Stimulated activated naive CD8-positive, alpha-beta T cell treated with anti-CD3 and anti-CD28 coated beads, Interleukin-15, Interleukin-2, amounts not matched to agents 100 ng/mL and 50 ng/mL, for 24 hours (primary cell): ENCODE results near the gene ZFHX2.
A peak's percentile ranks its signal among the peaks of the same experiment; 100 is the strongest.

Experiments
- H3K27ac Mint-ChIP-seq: one replicate; pipeline ENCODE4 v1.8.0; 2021; ENCODE audit warnings: mild to moderate bottlenecking, mixed read lengths
- H3K27me3 Mint-ChIP-seq: one replicate; pipeline ENCODE4 v1.8.0; 2021; ENCODE audit warnings: mixed read lengths
- H3K36me3 Mint-ChIP-seq: one replicate; pipeline ENCODE4 v1.8.0; 2021; ENCODE audit warnings: low read depth, mixed read lengths
- H3K4me1 Mint-ChIP-seq: one replicate; pipeline ENCODE4 v1.8.0; 2021; ENCODE audit warnings: low read depth, mixed read lengths
- H3K4me3 Mint-ChIP-seq: one replicate; pipeline ENCODE4 v1.8.0; 2021; ENCODE audit warnings: mild to moderate bottlenecking, mixed read lengths
- H3K9me3 Mint-ChIP-seq: one replicate; pipeline ENCODE4 v1.8.0; 2021; ENCODE audit warnings: mixed read lengths

ZFHX2 gene

DNA sequence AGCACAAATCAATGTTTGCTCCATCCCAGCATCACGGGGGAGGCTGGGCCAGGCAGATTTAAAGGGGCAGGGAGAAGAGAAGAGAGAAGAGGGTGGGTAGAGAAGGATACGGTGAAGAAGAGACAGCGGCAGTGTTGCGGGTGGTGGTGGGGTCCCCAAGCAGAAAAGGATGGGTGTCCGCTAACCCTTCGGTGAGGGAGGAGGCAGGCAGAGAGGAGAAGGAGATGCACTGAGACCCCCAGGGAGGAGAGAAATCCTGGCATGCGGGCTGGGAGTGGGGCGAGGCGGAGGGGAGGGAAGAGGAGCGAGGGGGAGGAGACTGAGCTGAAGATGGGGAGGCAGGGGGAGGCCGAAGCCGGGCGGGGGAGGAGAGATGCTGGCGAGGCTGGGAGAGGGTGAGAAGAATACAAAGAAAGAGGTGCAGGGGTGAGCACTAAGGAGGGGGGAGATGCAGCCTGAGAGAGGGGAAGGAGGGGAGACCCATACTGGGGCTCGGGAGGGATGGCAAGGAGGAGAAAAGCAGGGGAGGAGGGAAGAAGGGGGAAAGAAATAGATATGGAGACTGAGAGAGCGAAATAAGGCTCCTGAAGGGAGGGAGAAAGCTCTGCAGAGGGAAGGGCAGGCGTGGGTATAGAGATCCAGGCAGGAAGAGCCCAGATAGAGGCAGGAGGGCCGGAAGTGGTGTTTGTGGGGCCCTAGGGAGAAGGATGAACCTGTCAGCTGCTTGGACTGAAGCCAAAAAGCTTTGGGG, 27.2 kb upstream of the ZFHX2 start, which contains the start of gene JPH4:
Gene JPH4, minus strand, starts transcription at position 231 of the 751 bp plus-strand sequence. CDS start 1,337 bp downstream, outside the sequence.
- Mint-ChIP-seq H3K36me3 (no peaks in the 10 kb centered on the region), H3K9me3 (no peaks in the 10 kb centered on the region), H3K27me3 (peaks cover 48% of the 10 kb centered on the region), H3K27ac (no peak within 1 kb of the TSS), H3K4me3 (no peak within 1 kb of the TSS), H3K4me1 (peaks cover 14% of the 10 kb centered on the region)

DNA sequence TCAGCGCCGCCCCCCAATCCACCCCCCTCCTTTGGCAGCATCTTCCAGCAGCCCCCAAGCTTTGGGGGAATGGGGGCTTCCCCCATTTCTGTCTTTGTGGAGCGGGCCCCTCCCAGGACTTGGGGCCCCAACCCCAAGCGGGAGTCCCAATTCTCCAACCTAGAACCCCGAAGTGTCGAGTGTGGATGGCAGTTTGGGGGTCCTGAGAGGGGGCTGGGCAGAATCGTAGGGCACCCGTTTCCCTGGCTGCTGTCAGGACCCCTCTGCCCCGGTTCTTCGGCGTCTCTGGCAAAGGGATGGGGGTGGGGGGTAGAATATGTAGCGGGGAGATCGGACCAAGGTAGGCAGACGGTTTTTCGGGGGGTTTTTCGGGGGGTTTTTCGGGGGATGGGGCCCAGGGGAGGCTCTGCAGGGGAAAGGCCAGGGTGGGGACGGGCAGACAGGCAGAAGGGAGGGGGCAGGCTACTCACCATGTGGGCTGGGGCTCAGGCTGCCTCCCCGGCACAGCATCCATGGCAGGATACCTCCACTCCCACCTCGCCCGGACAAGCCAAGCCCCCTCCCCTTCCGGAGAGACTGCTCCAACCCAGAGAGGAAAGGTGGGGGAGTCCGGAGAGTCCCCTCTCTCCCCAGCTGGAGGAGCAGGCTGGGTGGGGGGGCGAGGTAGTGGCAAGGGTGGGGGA, 26.3 kb upstream of the ZFHX2 start:
- Mint-ChIP-seq H3K4me3 (no peak overlapping the region), H3K27ac (no peak overlapping the region), H3K27me3 (peaks cover 47% of the 10 kb centered on the region), H3K36me3 (no peaks in the 10 kb centered on the region), H3K9me3 (no peaks in the 10 kb centered on the region), H3K4me1 (peaks cover 14% of the 10 kb centered on the region)

DNA sequence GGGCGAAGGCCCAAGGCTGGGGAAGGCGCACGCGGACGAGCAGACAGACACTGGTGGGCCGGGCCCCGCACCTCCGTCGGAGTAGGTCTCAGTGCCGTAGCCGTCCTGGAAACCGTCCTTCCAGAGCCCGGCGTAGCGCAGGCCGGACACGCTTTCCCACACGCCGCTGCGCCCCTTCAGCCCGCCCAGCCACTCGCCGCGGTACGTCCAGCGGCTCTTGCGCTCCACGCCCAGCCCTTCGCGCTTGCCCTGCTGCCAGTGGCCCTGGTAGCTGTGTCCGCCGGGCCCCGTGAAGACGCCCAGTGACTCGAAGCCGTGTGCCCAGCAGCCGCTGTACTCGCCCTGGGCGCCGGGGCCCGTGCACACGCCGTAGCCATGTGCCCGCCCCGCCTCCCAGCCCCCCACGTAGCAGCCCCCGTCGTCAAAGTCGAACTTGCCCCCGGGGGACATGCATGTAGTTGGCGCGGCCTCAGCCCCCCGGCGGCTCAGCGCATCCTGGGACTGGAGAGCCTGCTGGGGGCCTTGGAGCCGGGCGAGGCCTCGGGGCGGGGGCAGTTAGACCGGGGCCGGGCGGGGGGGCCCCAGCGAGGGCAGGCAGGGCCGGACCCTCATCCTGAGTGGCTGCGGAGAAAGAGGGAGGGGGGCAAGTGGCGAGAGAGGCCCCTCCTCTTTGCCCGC, 25.6 kb upstream of the ZFHX2 start:
- H3K4me1 Mint-ChIP-seq, result peaks cover 14% of the 10 kb centered on the region
- H3K4me3 Mint-ChIP-seq, result peak overlapping the region; percentile 55
- H3K27me3 Mint-ChIP-seq, result peaks cover 49% of the 10 kb centered on the region
- no peaks in the 10 kb centered on the region for H3K36me3 Mint-ChIP-seq
- H3K27ac Mint-ChIP-seq, result no peak overlapping the region
- H3K9me3 Mint-ChIP-seq, result no peaks in the 10 kb centered on the region

DNA sequence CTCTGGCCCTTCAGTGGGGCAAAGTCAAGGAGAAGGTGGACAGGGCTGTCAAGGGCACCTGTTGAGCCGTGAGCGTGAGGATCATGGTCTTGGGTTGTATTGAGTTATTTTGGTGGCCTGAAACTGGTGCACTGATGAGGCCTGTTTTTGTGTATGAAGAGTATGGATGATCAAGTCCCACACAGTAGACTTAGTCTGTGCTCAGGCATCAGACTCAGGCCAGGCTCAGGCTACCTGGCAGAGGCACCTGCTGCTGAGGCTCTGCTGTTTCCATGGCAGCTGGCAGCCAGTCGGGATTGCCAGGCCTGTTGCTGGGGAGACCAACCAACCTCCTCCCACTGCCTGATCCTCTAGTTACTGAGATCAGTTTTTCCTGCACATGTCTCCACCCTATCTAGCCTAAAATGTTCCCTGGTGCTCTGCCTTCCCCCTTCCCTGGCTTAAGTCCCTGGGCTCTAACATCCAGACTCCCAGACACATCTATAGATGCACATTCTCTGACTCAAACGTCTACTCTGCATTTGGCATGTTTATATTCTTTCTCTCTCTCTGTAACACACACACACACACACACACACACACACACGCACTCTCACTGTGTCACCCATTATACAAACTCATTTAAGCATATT, 21.9 kb upstream of the ZFHX2 start:
- Mint-ChIP-seq H3K27ac (no peak overlapping the region), H3K36me3 (no peaks in the 10 kb centered on the region), H3K9me3 (no peaks in the 10 kb centered on the region), H3K27me3 (peaks cover 35% of the 10 kb centered on the region), H3K4me3 (no peak overlapping the region), H3K4me1 (peaks cover 15% of the 10 kb centered on the region)

DNA sequence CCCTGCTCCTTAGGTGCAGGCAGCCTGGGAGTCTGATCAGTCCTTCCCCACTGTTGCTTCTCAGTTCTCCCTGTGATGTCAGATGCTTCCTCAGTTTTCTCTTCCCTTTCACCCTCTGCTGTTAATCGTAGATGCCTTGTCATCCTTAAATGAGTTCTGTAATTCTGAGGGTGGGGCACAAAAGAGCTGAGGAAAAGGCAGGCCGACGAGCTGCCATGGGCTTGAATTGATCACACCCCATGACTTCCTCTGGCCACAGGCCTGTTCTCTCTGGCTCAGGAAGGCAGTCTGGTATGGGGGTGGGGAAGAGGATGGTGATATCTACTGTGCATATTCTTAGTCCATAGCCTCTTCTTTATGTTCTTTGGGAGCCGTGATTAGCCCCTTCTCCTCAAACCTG, 21.3 kb upstream of the ZFHX2 start:
- Mint-ChIP-seq H3K4me1 (peaks cover 20% of the 10 kb centered on the region), H3K9me3 (no peaks in the 10 kb centered on the region), H3K4me3 (no peak overlapping the region), H3K27ac (no peak overlapping the region), H3K36me3 (no peaks in the 10 kb centered on the region), H3K27me3 (peaks cover 32% of the 10 kb centered on the region)

DNA sequence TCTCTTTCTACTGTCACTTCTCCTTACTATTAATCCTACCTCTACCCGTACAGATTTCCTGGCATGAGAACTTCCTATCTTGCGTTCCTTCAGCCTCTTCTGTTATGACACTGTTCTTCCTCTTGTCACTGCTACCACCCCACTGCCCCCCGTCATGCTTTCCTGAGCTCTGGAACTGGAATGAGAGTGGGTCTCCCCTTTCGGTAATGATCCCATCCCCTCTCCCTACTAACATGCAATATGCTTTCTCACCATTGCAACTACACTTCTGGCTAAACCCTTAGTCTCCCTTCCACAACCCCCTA, 20.9 kb upstream of the ZFHX2 start:
- Mint-ChIP-seq H3K27ac (no peak overlapping the region), H3K4me1 (peaks cover 23% of the 10 kb centered on the region), H3K36me3 (peaks cover 2% of the 10 kb centered on the region), H3K9me3 (no peaks in the 10 kb centered on the region), H3K27me3 (peaks cover 32% of the 10 kb centered on the region), H3K4me3 (no peak overlapping the region)

DNA sequence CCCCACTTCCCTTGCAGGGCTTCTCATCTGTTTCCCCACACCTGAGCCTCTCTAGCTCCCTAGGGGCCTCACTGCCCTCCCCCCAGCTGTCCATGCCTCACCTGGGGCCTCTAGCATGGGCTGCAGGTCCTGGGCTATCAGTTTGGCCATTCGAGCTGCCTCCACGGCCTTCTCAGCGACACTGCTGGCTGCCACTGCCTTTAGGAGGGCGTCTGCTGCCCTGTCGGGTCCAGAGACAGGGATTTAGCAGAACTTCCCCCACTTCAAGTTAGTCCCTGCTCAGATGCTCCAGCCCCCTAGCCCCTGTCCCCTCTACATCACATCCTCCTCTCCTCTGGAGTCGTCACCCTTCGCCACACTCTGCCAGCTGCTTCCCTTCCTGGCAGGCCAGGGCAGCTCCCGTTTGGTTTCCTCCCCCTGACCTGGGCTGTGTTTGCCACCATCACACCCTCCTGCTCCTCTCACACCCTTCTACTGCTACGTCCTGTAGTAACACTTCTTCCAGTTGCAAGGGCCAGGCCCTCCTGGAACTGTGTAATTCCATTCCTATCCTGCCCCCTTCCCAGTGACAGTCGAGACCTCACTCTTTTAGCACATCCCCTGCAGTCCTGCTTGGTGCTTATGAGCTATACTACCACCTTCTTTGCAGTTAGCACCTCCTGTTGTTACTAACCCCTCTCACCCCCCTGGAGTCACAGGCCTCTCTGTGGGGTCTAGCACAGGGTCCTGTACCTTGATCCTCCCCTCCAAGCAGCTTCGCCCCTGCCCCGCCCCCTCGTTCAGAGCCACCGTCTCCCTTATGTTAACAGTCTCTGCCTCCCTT, 20.3 kb upstream of the ZFHX2 start:
- H3K36me3 Mint-ChIP-seq, result peaks cover 4% of the 10 kb centered on the region
- no peak overlapping the region for H3K4me3 Mint-ChIP-seq
- H3K4me1 Mint-ChIP-seq, result peaks cover 25% of the 10 kb centered on the region
- H3K27ac Mint-ChIP-seq, result no peak overlapping the region
- H3K9me3 Mint-ChIP-seq, result no peaks in the 10 kb centered on the region
- peaks cover 31% of the 10 kb centered on the region for H3K27me3 Mint-ChIP-seq

DNA sequence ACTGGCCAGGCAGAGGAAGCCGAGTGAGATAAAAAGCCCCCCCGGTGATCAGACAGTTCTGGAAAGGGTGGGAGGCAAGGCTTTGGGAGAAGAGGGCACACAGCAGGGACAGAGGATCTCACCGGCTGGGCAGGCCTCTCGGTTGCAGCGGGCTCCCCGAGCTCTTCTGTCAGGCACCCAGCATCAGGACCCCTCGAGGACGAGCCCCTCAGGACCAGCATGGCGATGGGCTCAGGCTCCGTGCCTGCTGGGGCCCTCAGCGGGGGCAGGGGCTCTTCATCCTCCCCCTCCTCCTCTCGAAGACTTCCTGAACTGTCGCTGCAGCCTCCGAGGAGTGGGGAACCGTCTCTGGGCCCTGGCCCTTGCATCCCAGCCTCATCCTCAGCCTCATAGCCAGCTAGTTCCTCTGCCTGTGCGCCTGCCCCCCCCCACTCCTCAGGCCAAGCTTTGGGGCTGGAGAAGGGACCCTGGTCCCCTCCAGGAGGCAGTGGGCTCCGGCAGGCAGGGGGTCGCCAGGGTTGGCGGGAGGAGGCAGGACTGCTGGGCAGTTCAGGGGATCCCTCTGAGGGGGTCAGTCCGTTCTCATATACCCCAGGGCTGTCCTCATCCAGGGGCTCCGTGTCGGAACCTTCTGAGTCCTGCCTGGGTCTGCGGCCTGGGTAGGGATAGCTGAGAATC, 19.4 kb upstream of the ZFHX2 start:
- peaks cover 26% of the 10 kb centered on the region for H3K4me1 Mint-ChIP-seq
- H3K36me3 Mint-ChIP-seq, result peaks cover 8% of the 10 kb centered on the region
- H3K9me3 Mint-ChIP-seq, result no peaks in the 10 kb centered on the region

DNA sequence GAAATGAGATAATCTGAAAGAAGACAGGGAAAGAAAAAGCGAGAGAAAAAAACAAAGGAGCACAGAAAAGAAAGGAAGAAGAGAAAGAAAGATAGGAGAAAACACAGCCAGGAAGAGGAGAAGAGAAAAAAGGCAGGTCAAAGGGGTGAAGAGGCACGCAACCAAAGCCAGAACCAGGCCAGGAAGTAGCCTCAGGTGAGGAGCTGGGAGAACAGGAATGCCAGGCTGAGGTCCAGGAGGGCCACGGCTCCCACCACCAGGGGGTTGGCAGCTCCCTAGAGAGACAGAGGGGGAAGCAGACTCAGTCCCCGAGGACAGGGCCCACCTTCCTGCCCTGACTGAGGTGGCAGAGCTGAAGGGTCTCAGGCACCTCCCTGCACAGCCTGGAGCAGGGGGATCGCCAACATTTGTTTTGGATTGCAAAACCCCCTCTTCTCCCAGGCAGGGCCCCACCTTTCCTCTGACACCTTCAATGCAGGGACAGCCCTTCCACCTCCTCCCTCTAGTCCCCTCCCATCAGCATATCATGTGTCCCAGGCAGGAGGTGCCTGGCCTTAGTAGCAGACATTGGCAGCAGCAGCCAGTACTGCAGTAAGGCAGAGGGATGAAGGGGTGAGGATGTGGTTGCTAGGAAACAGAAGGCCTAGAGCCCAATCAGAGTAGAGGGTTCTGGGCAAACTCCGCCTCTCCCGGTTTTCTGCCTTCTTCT, 18.0 kb upstream of the ZFHX2 start:
- Mint-ChIP-seq H3K9me3 (no peaks in the 10 kb centered on the region), H3K27me3 (peaks cover 14% of the 10 kb centered on the region), H3K4me3 (no peak overlapping the region), H3K36me3 (peaks cover 17% of the 10 kb centered on the region), H3K27ac (no peak overlapping the region), H3K4me1 (peaks cover 26% of the 10 kb centered on the region)

More for the DNA sequence above, 19.4 kb upstream of the ZFHX2 start:
- Mint-ChIP-seq H3K27me3 (peaks cover 24% of the 10 kb centered on the region), H3K4me3 (no peak overlapping the region), H3K27ac (no peak overlapping the region)

DNA sequence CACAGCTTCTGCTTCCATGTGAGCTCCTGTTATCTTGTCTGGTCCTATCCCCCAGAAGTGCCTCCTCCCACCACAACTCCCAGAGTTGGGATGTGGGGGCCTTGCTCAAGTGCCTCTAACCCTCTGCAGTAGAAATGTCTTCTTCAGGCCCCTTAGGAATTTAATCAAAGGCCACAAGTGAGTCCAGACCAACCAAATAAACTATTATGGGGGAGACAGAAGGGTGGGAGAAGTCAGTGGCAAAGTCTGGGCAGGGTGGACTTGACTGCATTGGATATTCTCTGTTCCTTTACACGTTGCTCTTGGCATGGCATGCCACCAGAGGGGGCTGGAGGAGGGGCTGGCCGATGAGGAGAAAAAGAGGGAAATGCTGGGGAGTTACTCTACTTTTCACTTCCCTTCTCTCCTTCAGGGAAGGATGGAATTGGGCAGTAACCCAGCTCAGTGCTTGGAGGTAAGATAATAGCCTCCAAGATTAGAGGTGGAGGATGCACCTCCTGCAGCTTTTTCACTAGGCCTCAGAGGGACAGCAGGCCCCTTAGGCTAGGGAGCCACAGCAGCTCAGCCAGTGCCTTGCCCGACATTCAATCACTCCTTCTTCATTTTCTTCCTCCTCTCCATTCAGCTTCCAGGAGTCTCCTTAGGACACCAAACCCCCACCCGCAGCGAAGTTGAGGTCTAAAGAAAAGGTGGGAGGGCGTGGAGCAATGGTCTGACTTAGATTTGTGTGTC, 17.2 kb upstream of the ZFHX2 start:
- H3K4me3 Mint-ChIP-seq, result peak overlapping the region; percentile 100
- H3K9me3 Mint-ChIP-seq, result no peaks in the 10 kb centered on the region
- peak overlapping the region; percentile 100 for H3K27ac Mint-ChIP-seq
- peaks cover 26% of the 10 kb centered on the region for H3K4me1 Mint-ChIP-seq
- H3K27me3 Mint-ChIP-seq, result peaks cover 10% of the 10 kb centered on the region
- peaks cover 23% of the 10 kb centered on the region for H3K36me3 Mint-ChIP-seq

DNA sequence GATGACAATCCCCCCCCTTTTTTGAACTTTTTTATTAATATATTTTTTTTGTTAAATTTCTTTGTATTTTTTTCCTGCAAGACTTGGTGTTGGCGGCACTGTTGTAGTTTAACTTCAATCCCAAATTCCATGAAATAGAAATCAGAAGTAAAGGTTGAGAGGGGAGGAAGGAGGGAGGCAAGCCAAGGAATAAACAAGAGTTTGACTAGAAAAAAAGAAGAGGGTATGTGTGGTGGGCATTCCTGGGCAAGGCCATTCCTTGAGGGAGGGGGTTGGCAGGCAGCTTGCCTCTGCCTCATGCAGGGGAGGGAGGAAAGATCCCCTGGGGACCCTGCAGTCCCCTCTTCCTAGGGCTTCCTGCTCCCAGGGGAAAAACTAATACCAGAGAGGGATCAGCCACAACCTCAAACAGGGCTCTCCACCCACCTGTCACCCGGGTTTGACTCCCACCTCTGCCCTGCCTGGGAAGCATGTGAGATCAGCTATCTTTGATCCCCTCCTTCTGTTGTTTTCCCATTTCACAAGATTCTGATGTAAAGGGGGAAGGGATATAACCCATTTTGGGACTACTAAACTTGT, 16.5 kb upstream of the ZFHX2 start:
- no peaks in the 10 kb centered on the region for H3K9me3 Mint-ChIP-seq
- H3K36me3 Mint-ChIP-seq, result peaks cover 23% of the 10 kb centered on the region
- H3K27ac Mint-ChIP-seq, result peak overlapping the region; percentile 100
- peak overlapping the region; percentile 100 for H3K4me3 Mint-ChIP-seq
- H3K4me1 Mint-ChIP-seq, result peaks cover 26% of the 10 kb centered on the region
- peaks cover 7% of the 10 kb centered on the region for H3K27me3 Mint-ChIP-seq

DNA sequence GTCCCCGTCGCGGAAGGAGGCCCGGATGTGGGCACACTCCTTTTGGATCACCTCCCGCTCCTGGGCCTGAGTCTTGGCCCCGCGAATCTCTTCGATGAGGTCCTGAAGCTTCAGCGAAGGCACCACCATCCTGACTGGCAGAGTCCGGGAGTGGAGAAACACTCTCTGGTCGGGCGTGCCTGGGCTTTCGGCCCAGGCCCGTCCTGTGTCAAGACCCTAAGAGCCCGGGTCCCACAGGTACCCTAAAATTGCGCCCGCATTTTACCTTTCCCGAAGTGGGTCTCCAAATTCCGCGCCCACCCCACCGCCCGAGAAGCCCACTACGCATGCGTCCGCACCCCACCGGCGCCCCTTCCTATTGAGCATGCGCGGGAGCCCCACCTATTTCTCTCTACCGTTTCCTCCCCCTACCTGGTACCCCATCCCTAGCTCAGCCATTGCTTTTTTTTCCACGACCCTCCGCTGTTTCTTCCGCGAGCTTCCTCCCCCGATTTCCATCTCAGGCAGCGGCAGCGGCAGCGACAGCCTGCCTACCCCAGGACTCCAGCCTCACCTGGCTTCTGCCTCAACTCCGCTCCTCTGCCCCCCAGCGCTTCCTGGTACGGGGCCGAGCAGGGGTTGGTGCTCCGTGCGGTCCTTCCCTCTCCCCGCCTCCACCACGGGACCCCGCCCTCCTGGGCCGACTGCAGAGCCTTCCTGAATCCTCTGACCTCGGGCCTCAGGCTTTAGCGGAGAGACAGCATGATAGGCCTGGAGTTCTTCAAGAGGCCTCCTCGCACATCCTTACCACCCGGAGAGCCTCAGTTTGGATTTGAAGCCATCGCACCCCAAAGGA, 15.8 kb upstream of the ZFHX2 start, which contains the start of gene AP1G2:
Gene AP1G2, minus strand, starts transcription at position 606 of the 835 bp plus-strand sequence. Its CDS starts 477 bp downstream, at position 129.
- peaks cover 6% of the 10 kb centered on the region for H3K27me3 Mint-ChIP-seq
- H3K36me3 Mint-ChIP-seq, result peaks cover 28% of the 10 kb centered on the region
- no peaks in the 10 kb centered on the region for H3K9me3 Mint-ChIP-seq
- peak within 1 kb of the TSS; percentile 100 for H3K27ac Mint-ChIP-seq
- H3K4me3 Mint-ChIP-seq, result peak within 1 kb of the TSS; percentile 100
- peaks cover 31% of the 10 kb centered on the region for H3K4me1 Mint-ChIP-seq
